PC-9 (cell line): Measurements from ENCODE around the gene ANKLE2. TPM values are rescaled to one million over a fixed set of nuclear protein-coding genes. Genes with fewer than 3 reads are reported as not detected.
"Not testable (repeated sequence)": the region's sequence is repeated elsewhere in the genome, so short reads cannot be mapped to it uniquely, and the experiment has no call there.

Experiments used
- BruUV-seq: library from RNA; stranded (reverse); fragments of 400-500 nt; replicated peaks from 2 replicates; lab custom pipeline; 2021; lab: Mats Ljungman, UMichigan
- CTCF ChIA-PET: fragments of 300-600 bp; sonication (Branson Sonifier 250); formaldehyde crosslinking; loops from one replicate; lab custom pipeline; 2022; ENCODE audit warnings: antibody characterized with exemption; lab: Charles Lee
- POLR2A ChIA-PET: fragments of 300-600 bp; sonication (Branson Sonifier 250); formaldehyde crosslinking; loops from one replicate; lab custom pipeline; 2022; ENCODE audit warnings: antibody characterized with exemption; ENCODE audit not compliant: unreplicated experiment; lab: Charles Lee
- DNase-seq, 2 experiments: peaks; one replicate each; pipeline versions ENCODE4 v3.0.0 to v3.0.0-alpha.2; 2015 to 2022; ENCODE audit warnings: mixed read lengths in 1 of 2
- H2AFZ ChIP-seq: fragments of 200-600 bp; sonication (generic); 2 replicates; pipeline ENCODE4 v1.8.1; 2017; ENCODE audit warnings: antibody characterized with exemption
- H3F3A ChIP-seq: fragments of 200-600 bp; sonication (generic); 2 replicates; pipeline ENCODE4 v1.8.1; 2017; ENCODE audit warnings: antibody characterized with exemption, mild to moderate bottlenecking, low read depth; ENCODE audit not compliant: insufficient read depth
- H3K27ac ChIP-seq: fragments of 200-600 bp; sonication (generic); 2 replicates; pipeline ENCODE4 v1.6.1; 2016; ENCODE audit warnings: mixed run types
- H3K27me3 ChIP-seq: fragments of 200-600 bp; sonication (generic); 2 replicates; pipeline ENCODE4 v1.6.1; 2016; ENCODE audit warnings: low read depth, mixed run types; ENCODE audit not compliant: insufficient read depth
- H3K36me3 ChIP-seq: fragments of 200-600 bp; sonication (generic); 2 replicates; pipeline ENCODE4 v1.6.1; 2016; ENCODE audit warnings: low read depth, mixed run types
- H3K4me1 ChIP-seq: fragments of 200-600 bp; sonication (generic); replicated peaks from 2 replicates; pipeline ENCODE4 v1.6.1; 2016; ENCODE audit warnings: mixed run types; ENCODE audit not compliant: insufficient read depth
- H3K4me2 ChIP-seq: fragments of 200-600 bp; sonication (generic); 2 replicates; pipeline ENCODE4 v1.6.1; 2017; ENCODE audit warnings: mixed run types
- H3K4me3 ChIP-seq: fragments of 200-600 bp; sonication (generic); 2 replicates; pipeline ENCODE4 v1.6.1; 2016; ENCODE audit warnings: mixed run types
- H3K79me2 ChIP-seq: fragments of 200-600 bp; sonication (generic); 2 replicates; pipeline ENCODE4 v1.6.1; 2017; ENCODE audit warnings: low read depth, mixed run types
- H3K9me2 ChIP-seq: fragments of 200-600 bp; sonication (generic); 2 replicates; pipeline ENCODE4 v1.8.1; 2017; ENCODE audit warnings: mild to moderate bottlenecking; ENCODE audit not compliant: insufficient read depth
- H3K9me3 ChIP-seq: fragments of 200-600 bp; sonication (generic); 2 replicates; pipeline ENCODE4 v1.8.1; 2016; ENCODE audit warnings: low read depth; ENCODE audit not compliant: insufficient read depth
- H4K20me1 ChIP-seq: fragments of 200-600 bp; sonication (generic); 2 replicates; pipeline ENCODE4 v1.8.1; 2017; ENCODE audit not compliant: insufficient read depth
- EZH2 ChIP-seq: fragments of 200-600 bp; sonication (generic); IDR thresholded peaks from 2 replicates; pipeline ENCODE4 v1.8.0; 2017; ENCODE audit warnings: antibody characterized with exemption, low read depth
- intact Hi-C: fragments of 100-400 bp; cut with micrococcal nuclease; formaldehyde crosslinking; loops from one replicate; pipeline ENCODE4 v1.10.0; 2022; ENCODE audit not compliant: unreplicated experiment
- total RNA-seq: library from RNA; stranded (reverse); gene quantifications from 2 replicates; pipeline ENCODE4 v1.2.3, GENCODE V29; 2021
- TF ChIP-seq, protein P1 (sequence below): fragments of 200-600 bp; sonication (generic); conservative IDR thresholded peaks from 2 replicates; pipeline ENCODE4 v1.6.1; 2017; ENCODE audit warnings: mixed run types, antibody characterized with exemption, mild to moderate bottlenecking, moderate library complexity

The ANKLE2 gene
- total RNA-seq, 1 experiment from 2014 or later = 102 TPM

GRCh38 chr12:132700212-132700822, 61.3 kb downstream of the ANKLE2 start:
- Histone ChIP-seq H3K79me2 (no peaks in the 10 kb centered on the region), H3K4me1 (no peaks in the 10 kb centered on the region), H3K4me2 (no peak overlapping the region), H3F3A (peaks cover 25% of the 10 kb centered on the region), H3K4me3 (no peak overlapping the region), H3K36me3 (peaks cover 13% of the 10 kb centered on the region), H3K27ac (no peak overlapping the region), H2AFZ (no peak overlapping the region), H4K20me1 (no peaks in the 10 kb centered on the region), H3K9me3 (no peaks in the 10 kb centered on the region), H3K9me2 (no peaks in the 10 kb centered on the region), H3K27me3 (no peaks in the 10 kb centered on the region)
- intact Hi-C loops = no loop called here
- BruUV-seq = no TSS peak
- POLR2A ChIA-PET = no interaction called here
- DNase-seq = peak in 1 of 2 experiments; percentile 48
- TF ChIP-seq, protein P1, sequence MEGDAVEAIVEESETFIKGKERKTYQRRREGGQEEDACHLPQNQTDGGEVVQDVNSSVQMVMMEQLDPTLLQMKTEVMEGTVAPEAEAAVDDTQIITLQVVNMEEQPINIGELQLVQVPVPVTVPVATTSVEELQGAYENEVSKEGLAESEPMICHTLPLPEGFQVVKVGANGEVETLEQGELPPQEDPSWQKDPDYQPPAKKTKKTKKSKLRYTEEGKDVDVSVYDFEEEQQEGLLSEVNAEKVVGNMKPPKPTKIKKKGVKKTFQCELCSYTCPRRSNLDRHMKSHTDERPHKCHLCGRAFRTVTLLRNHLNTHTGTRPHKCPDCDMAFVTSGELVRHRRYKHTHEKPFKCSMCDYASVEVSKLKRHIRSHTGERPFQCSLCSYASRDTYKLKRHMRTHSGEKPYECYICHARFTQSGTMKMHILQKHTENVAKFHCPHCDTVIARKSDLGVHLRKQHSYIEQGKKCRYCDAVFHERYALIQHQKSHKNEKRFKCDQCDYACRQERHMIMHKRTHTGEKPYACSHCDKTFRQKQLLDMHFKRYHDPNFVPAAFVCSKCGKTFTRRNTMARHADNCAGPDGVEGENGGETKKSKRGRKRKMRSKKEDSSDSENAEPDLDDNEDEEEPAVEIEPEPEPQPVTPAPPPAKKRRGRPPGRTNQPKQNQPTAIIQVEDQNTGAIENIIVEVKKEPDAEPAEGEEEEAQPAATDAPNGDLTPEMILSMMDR = no peak
- TF ChIP-seq EZH2 = no peak
- CTCF ChIA-PET = interaction anchor here (0.7 kb wide), 1 partner anchor 78 kb away, joined by 6 read pairs; no protein-coding TSS in a partner anchor

GRCh38 chr12:132698341-132698740, 63.3 kb downstream of the ANKLE2 start:
- POLR2A ChIA-PET = no interaction called here
- H3K79me2 ChIP-seq = no peaks in the 10 kb centered on the region
- no peak overlapping the region for H3K27ac ChIP-seq
- H2AFZ ChIP-seq = no peak overlapping the region
- H3F3A ChIP-seq = peaks cover 16% of the 10 kb centered on the region
- H3K27me3 ChIP-seq = no peaks in the 10 kb centered on the region
- DNase-seq = no peak
- intact Hi-C loops = no loop called here
- TF ChIP-seq, protein P1 = no peak
- no peak for TF ChIP-seq EZH2
- H3K9me2 ChIP-seq = no peaks in the 10 kb centered on the region
- H3K4me1 ChIP-seq = no peaks in the 10 kb centered on the region
- CTCF ChIA-PET = no interaction called here
- H4K20me1 ChIP-seq = no peaks in the 10 kb centered on the region
- no peak overlapping the region for H3K4me3 ChIP-seq
- H3K36me3 ChIP-seq = peaks cover 8% of the 10 kb centered on the region
- no TSS peak for BruUV-seq
- no peak overlapping the region for H3K4me2 ChIP-seq
- no peaks in the 10 kb centered on the region for H3K9me3 ChIP-seq

DNA sequence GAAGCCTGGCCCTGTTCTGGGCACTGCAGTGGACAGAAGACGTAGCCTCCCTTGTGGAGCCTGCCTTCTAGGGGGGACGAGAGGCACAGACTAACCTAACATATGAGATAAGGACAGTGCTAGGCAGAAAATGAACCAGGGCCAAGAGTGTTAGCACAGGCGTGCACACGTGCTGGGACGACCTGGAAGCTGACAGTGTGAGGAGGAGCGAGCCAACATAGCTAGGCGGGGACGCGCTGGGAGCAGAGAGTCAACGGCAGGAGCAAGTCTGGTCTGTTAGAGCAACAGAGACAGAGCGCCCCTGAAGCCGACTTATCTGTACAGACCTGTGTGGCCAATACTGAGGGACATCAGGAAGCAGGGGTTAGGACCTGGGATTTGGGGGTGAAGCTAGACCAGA, 66.2 kb downstream of the ANKLE2 start:
- intact Hi-C loops = no loop called here
- CTCF ChIA-PET = no interaction called here
- POLR2A ChIA-PET = no interaction called here
- Histone ChIP-seq H4K20me1 (no peaks in the 10 kb centered on the region), H3K4me2 (no peak overlapping the region), H3K9me3 (no peaks in the 10 kb centered on the region), H3K27ac (no peak overlapping the region), H2AFZ (no peak overlapping the region), H3K9me2 (no peaks in the 10 kb centered on the region), H3K4me3 (no peak overlapping the region), H3F3A (peaks cover 12% of the 10 kb centered on the region), H3K36me3 (peaks cover 17% of the 10 kb centered on the region), H3K4me1 (no peaks in the 10 kb centered on the region), H3K79me2 (no peaks in the 10 kb centered on the region), H3K27me3 (no peaks in the 10 kb centered on the region)
- no peak for DNase-seq
- no TSS peak for BruUV-seq
- TF ChIP-seq EZH2 = no peak
- TF ChIP-seq, protein P1 = no peak

DNA sequence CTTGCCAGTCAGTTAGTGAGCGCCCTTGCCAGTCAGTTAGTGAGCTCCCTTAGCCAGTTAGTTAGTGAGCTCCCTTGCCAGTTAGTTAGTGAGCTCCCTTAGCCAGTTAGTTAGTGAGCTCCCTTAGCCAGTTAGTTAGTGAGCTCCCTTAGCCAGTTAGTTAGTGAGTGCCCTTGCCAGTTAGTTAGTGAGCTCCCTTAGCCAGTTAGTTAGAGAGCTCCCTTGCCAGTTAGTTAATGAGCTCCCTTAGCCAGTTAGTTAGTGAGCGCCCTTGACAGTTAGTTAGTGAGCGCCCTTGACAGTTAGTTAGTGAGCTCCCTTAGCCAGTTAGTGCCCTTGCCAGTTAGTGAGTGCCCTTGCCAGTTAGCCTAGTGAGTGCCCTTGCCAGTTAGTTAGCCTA, 66.7 kb downstream of the ANKLE2 start:
- peaks cover 17% of the 10 kb centered on the region for H3K36me3 ChIP-seq
- POLR2A ChIA-PET, H3K79me2 ChIP-seq, H4K20me1 ChIP-seq, intact Hi-C loops, H3K4me1 ChIP-seq, DNase-seq, CTCF ChIA-PET, H3K9me2 ChIP-seq, BruUV-seq, H3K27me3 ChIP-seq, H3K9me3 ChIP-seq, H2AFZ ChIP-seq, H3K4me2 ChIP-seq, H3K4me3 ChIP-seq, H3K27ac ChIP-seq: not testable (repeated sequence)
- peaks cover 10% of the 10 kb centered on the region for H3F3A ChIP-seq

DNA sequence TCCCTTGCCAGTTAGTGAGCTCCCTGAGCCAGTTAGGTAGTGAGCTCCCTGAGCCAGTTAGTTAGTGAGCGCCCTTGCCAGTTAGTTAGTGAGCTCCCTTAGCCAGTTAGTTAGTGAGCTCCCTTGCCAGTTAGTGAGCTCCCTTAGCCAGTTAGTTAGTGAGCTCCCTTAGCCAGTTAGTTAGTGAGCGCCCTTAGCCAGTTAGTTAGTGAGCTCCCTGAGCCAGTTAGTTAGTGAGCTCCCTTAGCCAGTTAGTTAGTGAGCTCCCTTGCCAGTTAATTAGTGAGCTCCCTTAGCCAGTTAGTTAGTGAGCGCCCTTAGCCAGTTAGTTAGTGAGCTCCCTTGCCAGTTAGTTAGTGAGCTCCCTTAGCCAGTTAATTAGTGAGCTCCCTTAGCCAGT, 69.6 kb downstream of the ANKLE2 start:
- DNase-seq, H3K4me1 ChIP-seq, H3K9me2 ChIP-seq, H3K36me3 ChIP-seq, intact Hi-C loops, H3K9me3 ChIP-seq, H3K79me2 ChIP-seq, H3K27ac ChIP-seq, H2AFZ ChIP-seq, H3K27me3 ChIP-seq, BruUV-seq, H4K20me1 ChIP-seq, H3K4me2 ChIP-seq, POLR2A ChIA-PET, H3F3A ChIP-seq, H3K4me3 ChIP-seq: not testable (repeated sequence)
- CTCF ChIA-PET = interaction anchor here (0.7 kb wide), 1 partner anchor 618 kb away, joined by 4 read pairs; no protein-coding TSS in a partner anchor
